SK-N-SH treated with all-trans-retinoic acid at 6 μM for 48 hours (cell line): ENCODE data around the gene COL19A1.

Experiments
- ATAC-seq: fragments of 200-7000 bp; cut with Tn5 transposase; 3 replicates; pipeline ENCODE4 v1.9.1; 2020; ENCODE audit warnings: mild to moderate bottlenecking, moderate library complexity
- ARNTL ChIP-seq: fragments of 450-650 bp; formaldehyde crosslinking; IDR thresholded peaks from 2 replicates; pipeline ENCODE4 v1.5.0; 2020; ENCODE audit warnings: low read depth, mild to moderate bottlenecking, moderate library complexity, borderline replicate concordance
- CREB5 ChIP-seq: fragments of 250-450 bp; sonication (Bioruptor Pico); IDR thresholded peaks from 2 replicates; pipeline ENCODE4 v1.5.1; 2020; ENCODE audit warnings: low read depth, mild to moderate bottlenecking, moderate library complexity
- CSDC2 ChIP-seq: fragments of 250-450 bp; sonication (Bioruptor Pico); IDR thresholded peaks from 2 replicates; pipeline ENCODE4 v1.5.0; 2020; ENCODE audit warnings: mild to moderate bottlenecking, moderate library complexity
- ESRRG ChIP-seq: fragments of 250-450 bp; sonication (Bioruptor Pico); IDR thresholded peaks from 2 replicates; pipeline ENCODE4 v1.6.1; 2021; ENCODE audit warnings: mild to moderate bottlenecking
- GLIS3 ChIP-seq: fragments of 250-450 bp; sonication (Bioruptor Pico); IDR thresholded peaks from 2 replicates; pipeline ENCODE4 v1.5.0; 2020; ENCODE audit warnings: mild to moderate bottlenecking, moderate library complexity
- ISL1 ChIP-seq: fragments of 250-450 bp; sonication (Bioruptor Pico); IDR thresholded peaks from 2 replicates; pipeline ENCODE4 v2.1.2; 2022; ENCODE audit warnings: mild to moderate bottlenecking, moderate library complexity
- OSR1 ChIP-seq: fragments of 250-450 bp; sonication (Bioruptor Pico); IDR thresholded peaks from 2 replicates; pipeline ENCODE4 v1.8.0; 2022; ENCODE audit warnings: moderate library complexity, mild to moderate bottlenecking, inconsistent platforms
- PATZ1 ChIP-seq: fragments of 250-450 bp; sonication (Bioruptor Pico); IDR thresholded peaks from 2 replicates; pipeline ENCODE4 v1.8.0; 2020; ENCODE audit warnings: mild to moderate bottlenecking, moderate library complexity, borderline replicate concordance
- RARB ChIP-seq: fragments of 250-450 bp; sonication (Bioruptor Pico); IDR thresholded peaks from 2 replicates; pipeline ENCODE4 v1.8.0; 2021; ENCODE audit warnings: mild to moderate bottlenecking, moderate library complexity
- TCF4 ChIP-seq: fragments of 250-450 bp; sonication (Bioruptor Pico); IDR thresholded peaks from 2 replicates; pipeline ENCODE4 v1.8.0; 2021; ENCODE audit warnings: mild to moderate bottlenecking, moderate library complexity, borderline replicate concordance
- TOX ChIP-seq: fragments of 250-450 bp; sonication (Bioruptor Pico); IDR thresholded peaks from 2 replicates; pipeline ENCODE4 v1.8.0; 2021; ENCODE audit warnings: mild to moderate bottlenecking, moderate library complexity, borderline replicate concordance
- TSHZ2 ChIP-seq: fragments of 250-450 bp; sonication (Bioruptor Pico); IDR thresholded peaks from 2 replicates; pipeline ENCODE4 v1.5.0; 2020; ENCODE audit warnings: mild to moderate bottlenecking, moderate library complexity
- ZC3H10 ChIP-seq: fragments of 250-450 bp; sonication (Bioruptor Pico); IDR thresholded peaks from 2 replicates; pipeline ENCODE4 v1.5.1; 2021; ENCODE audit warnings: mild to moderate bottlenecking, moderate library complexity
- ZFP3 ChIP-seq: fragments of 250-450 bp; sonication (Bioruptor Pico); IDR thresholded peaks from 2 replicates; pipeline ENCODE4 v1.5.0; 2020; ENCODE audit warnings: mild to moderate bottlenecking, moderate library complexity
- ZFP30 ChIP-seq: fragments of 450-650 bp; formaldehyde crosslinking; IDR thresholded peaks from 2 replicates; pipeline ENCODE4 v1.5.0; 2022; ENCODE audit warnings: mild to moderate bottlenecking, moderate library complexity
- ZNF565 ChIP-seq: fragments of 450-650 bp; formaldehyde crosslinking; conservative IDR thresholded peaks from 2 replicates; pipeline ENCODE4 v1.5.0; 2020; ENCODE audit warnings: low read depth, mild to moderate bottlenecking, moderate library complexity
- ZNF70 ChIP-seq: fragments of 450-650 bp; formaldehyde crosslinking; IDR thresholded peaks from 2 replicates; pipeline ENCODE4 v1.5.0; 2020; ENCODE audit warnings: mild to moderate bottlenecking, moderate library complexity

COL19A1 gene

GRCh38 chr6:69846770-69847491 is 19.4 kb upstream of the COL19A1 start:
- ATAC-seq, result no peak
- no peak for TF ChIP-seq ZFP30 (CRISPR knock-in tag)
- no peak for TF ChIP-seq ARNTL (CRISPR knock-in tag)

GRCh38 chr6:69847492-69847788 is 18.9 kb upstream of the COL19A1 start:
- ATAC-seq, result no peak
- TF ChIP-seq TCF4 (CRISPR knock-in tag), result no peak
- TF ChIP-seq ESRRG (CRISPR knock-in tag), result no peak
- no peak for TF ChIP-seq GLIS3
- TF ChIP-seq CREB5 (CRISPR knock-in tag), result no peak
- TF ChIP-seq CSDC2, result no peak
- no peak for TF ChIP-seq PATZ1 (CRISPR knock-in tag)
- no peak for TF ChIP-seq TSHZ2
- no peak for TF ChIP-seq ISL1
- no peak for TF ChIP-seq ZNF70
- no peak for TF ChIP-seq ZFP30 (CRISPR knock-in tag)

- no peak for TF ChIP-seq ARNTL (CRISPR knock-in tag)
- TF ChIP-seq TOX, result no peak
- TF ChIP-seq OSR1, result no peak
- TF ChIP-seq, all 23 proteins: peak for 0
- ATAC-seq, result no peak
These were observed 17.8 kb upstream of the COL19A1 start for GRCh38 chr6:69848552-69848951.

- TF ChIP-seq ZC3H10 (CRISPR knock-in tag), result no peak
- TF ChIP-seq ZFP30 (CRISPR knock-in tag), result peak; percentile 90
- TF ChIP-seq, all 23 proteins: peak for 1
- no peak for ATAC-seq
These were observed 13.7 kb upstream of the COL19A1 start for GRCh38 chr6:69852706-69853105.

- TF ChIP-seq ZFP3, result no peak
- ATAC-seq, result no peak
These were observed 4.4 kb upstream of the COL19A1 start for GRCh38 chr6:69861986-69862385.

GRCh38 chr6:69863766-69864165 is 2.6 kb upstream of the COL19A1 start:
- TF ChIP-seq RARB (CRISPR knock-in tag) (no peak), ZNF565 (CRISPR knock-in tag) (no peak), ARNTL (CRISPR knock-in tag) (no peak), TSHZ2 (no peak), TCF4 (CRISPR knock-in tag) (no peak)
- no peak for ATAC-seq
